CD4-positive, alpha-beta T cell treated with Interleukin-10 for 1 hour (primary cell): ENCODE results near the gene BOLA1.

Experiments used
- DNase-seq: peaks from one replicate; pipeline ENCODE4 v3.0.0-alpha.2; 2020

Gene BOLA1

GRCh38 chr1:149887456-149888246 is 11.7 kb upstream of the BOLA1 start:
- peak; percentile 96 for DNase-seq

- peak; percentile 87 for DNase-seq
Observed at GRCh38 chr1:149888247-149888998, 10.9 kb upstream of the BOLA1 start.

GRCh38 chr1:149888999-149889289 is 10.4 kb upstream of the BOLA1 start:
- no peak for DNase-seq

- DNase-seq: no peak
Observed at GRCh38 chr1:149896575-149896974, 2.8 kb upstream of the BOLA1 start.

- no peak for DNase-seq
Observed at GRCh38 chr1:149903836-149904491, 4.6 kb downstream of the BOLA1 start.

GRCh38 chr1:149906570-149907075 is 7.3 kb downstream of the BOLA1 start:
- DNase-seq: no peak

- DNase-seq: no peak
Observed at GRCh38 chr1:149914545-149914944, 15.2 kb downstream of the BOLA1 start.

- no peak for DNase-seq
Observed at GRCh38 chr1:149915429-149916192, 16.2 kb downstream of the BOLA1 start.

- DNase-seq: no peak
Observed at GRCh38 chr1:149916193-149916897, 17.0 kb downstream of the BOLA1 start.

GRCh38 chr1:149916898-149917252 is 17.5 kb downstream of the BOLA1 start:
- no peak for DNase-seq

GRCh38 chr1:149917571-149918144 is 18.3 kb downstream of the BOLA1 start, which contains the start of gene SV2A:
Gene SV2A, minus strand, starts transcription at chr1:149917844. Its CDS starts 4,004 bp downstream, at chr1:149913840.
- DNase-seq: peak; percentile 57

- no peak for DNase-seq
Observed at GRCh38 chr1:149923626-149924025, 24.3 kb downstream of the BOLA1 start.

GRCh38 chr1:149925345-149925744 is 26.0 kb downstream of the BOLA1 start:
- DNase-seq: no peak

GRCh38 chr1:149925751-149926150 is 26.4 kb downstream of the BOLA1 start:
- DNase-seq: no peak

GRCh38 chr1:149926296-149926695 is 26.9 kb downstream of the BOLA1 start:
- no peak for DNase-seq

GRCh38 chr1:149927056-149927562 is 27.7 kb downstream of the BOLA1 start:
- DNase-seq: no peak

GRCh38 chr1:149927563-149928400 is 28.4 kb downstream of the BOLA1 start, which contains the start of gene SF3B4:
Gene SF3B4, minus strand, starts transcription at chr1:149927803. Its CDS starts 44 bp downstream, at chr1:149927759.
- peak; percentile 95 for DNase-seq

GRCh38 chr1:149928401-149928724 is 29.0 kb downstream of the BOLA1 start:
- no peak for DNase-seq

GRCh38 chr1:149929856-149930255 is 30.5 kb downstream of the BOLA1 start:
- no peak for DNase-seq

- no peak for DNase-seq
Observed at GRCh38 chr1:149931212-149931790, 31.9 kb downstream of the BOLA1 start.
